A673 (cell line): Measurements from ENCODE around the gene PLAC9. TPM values are rescaled to one million over a fixed set of nuclear protein-coding genes. Genes with fewer than 3 reads are reported as not detected.

Source experiments
- BruUV-seq: library from RNA; stranded (reverse); fragments of 400-500 nt; replicated peaks from 2 replicates; lab custom pipeline; 2021; lab: Mats Ljungman, UMichigan
- CTCF ChIA-PET: fragments of 300-600 bp; sonication (Branson Sonifier 250); formaldehyde crosslinking; loops from one replicate; lab custom pipeline; 2022; ENCODE audit warnings: antibody characterized with exemption; lab: Charles Lee
- POLR2A ChIA-PET: fragments of 300-600 bp; sonication (Branson Sonifier 250); formaldehyde crosslinking; loops from one replicate; lab custom pipeline; 2022; ENCODE audit warnings: antibody characterized with exemption; ENCODE audit not compliant: low non-redundant PET; lab: Charles Lee
- DNase-seq: peaks from one replicate; pipeline ENCODE4 v3.0.0-alpha.2; 2015; ENCODE audit warnings: low spot score
- H3K27ac ChIP-seq: fragments of 200-600 bp; sonication (generic); 2 replicates; pipeline ENCODE4 v1.5.1; 2016; ENCODE audit warnings: mixed run types, low read depth, mild to moderate bottlenecking, mixed read lengths, antibody characterized with exemption, low read length; ENCODE audit not compliant: poor library complexity, severe bottlenecking
- H3K27me3 ChIP-seq: fragments of 200-600 bp; sonication (generic); replicated peaks from 2 replicates; pipeline ENCODE4 v1.6.1; 2017; ENCODE audit warnings: mixed run types, low read depth, mild to moderate bottlenecking, mixed read lengths, antibody characterized with exemption, low read length; ENCODE audit not compliant: insufficient read depth, poor library complexity
- H3K36me3 ChIP-seq: fragments of 200-600 bp; sonication (generic); 2 replicates; pipeline ENCODE4 v1.6.1; 2016; ENCODE audit warnings: mixed run types, mild to moderate bottlenecking, mixed read lengths, antibody characterized with exemption, low read length; ENCODE audit not compliant: insufficient read depth, poor library complexity, severe bottlenecking
- H3K4me1 ChIP-seq: fragments of 200-600 bp; sonication (generic); 2 replicates; pipeline ENCODE4 v1.6.1; 2017; ENCODE audit warnings: mixed run types, mild to moderate bottlenecking, mixed read lengths, antibody characterized with exemption, low read length; ENCODE audit not compliant: insufficient read depth, poor library complexity, severe bottlenecking
- H3K4me3 ChIP-seq: fragments of 200-600 bp; sonication (generic); 2 replicates; pipeline ENCODE4 v1.5.1; 2016; ENCODE audit warnings: low read depth, mixed run types, mild to moderate bottlenecking, mixed read lengths, low read length; ENCODE audit not compliant: poor library complexity, severe bottlenecking
- H3K9me3 ChIP-seq: fragments of 200-600 bp; sonication (generic); 2 replicates; pipeline ENCODE4 v1.6.1; 2016; ENCODE audit warnings: mixed run types, low read depth, mild to moderate bottlenecking, mixed read lengths, antibody characterized with exemption, low read length; ENCODE audit not compliant: poor library complexity, severe bottlenecking
- CTCF ChIP-seq: fragments of 300-800, 200-600 bp; sonication (generic); conservative IDR thresholded peaks from 2 replicates; pipeline ENCODE4 v1.5.1; 2017; ENCODE audit warnings: low read depth, mild to moderate bottlenecking, antibody characterized with exemption, low read length, moderate library complexity, mixed read lengths
- EZH2 ChIP-seq: fragments of 200-600 bp; sonication (generic); IDR thresholded peaks from 2 replicates; pipeline ENCODE4 v1.6.1; 2017; ENCODE audit warnings: borderline replicate concordance, low read depth, mild to moderate bottlenecking, mixed read lengths, antibody characterized with exemption, low read length; ENCODE audit not compliant: poor library complexity, severe bottlenecking
- intact Hi-C: fragments of 100-400 bp; cut with micrococcal nuclease; formaldehyde crosslinking; loops from one replicate; pipeline ENCODE4 v1.10.0; 2022; ENCODE audit not compliant: unreplicated experiment
- total RNA-seq: library from RNA; stranded (reverse); gene quantifications from 2 replicates; pipeline ENCODE4 v1.2.3, GENCODE V29; 2021

The PLAC9 gene
- total RNA-seq, 1 experiment from 2014 or later = not detected

GRCh38 chr10:80158598-80159127 is 26.1 kb downstream of the PLAC9 start:
- TF ChIP-seq CTCF (no peak), EZH2 (no peak)
- intact Hi-C loops = loop anchor here (2.0 kb wide), 1 partner anchor 46 kb away; the partner anchor contains the start of gene ANXA11
- ChIA-PET CTCF (interaction anchor here (1.2 kb wide), 1 partner anchor 15 kb away, joined by 7 read pairs; no protein-coding TSS in a partner anchor), POLR2A (no interaction called here)
- Histone ChIP-seq H3K4me1 (peaks cover 37% of the 10 kb centered on the region), H3K9me3 (no peaks in the 10 kb centered on the region), H3K27ac (peak overlapping the region; percentile 88), H3K27me3 (no peaks in the 10 kb centered on the region), H3K36me3 (peaks cover 33% of the 10 kb centered on the region), H3K4me3 (no peak overlapping the region)
- DNase-seq = peak; percentile 99
- BruUV-seq = no TSS peak

- no peaks in the 10 kb centered on the region for H3K9me3 ChIP-seq
- ChIA-PET CTCF (interaction anchor here (1.2 kb wide), 2 partner anchors 15 to 16 kb away, joined by 5 to 7 read pairs; no protein-coding TSS in a partner anchor), POLR2A (interaction anchor here (0.6 kb wide), 1 partner anchor 692 kb away, joined by 10 read pairs; no protein-coding TSS in a partner anchor)
- H3K4me1 ChIP-seq = peaks cover 37% of the 10 kb centered on the region
- H3K36me3 ChIP-seq = peaks cover 33% of the 10 kb centered on the region
- intact Hi-C loops = loop anchor here (2.0 kb wide), 1 partner anchor 45 kb away; the partner anchor contains the start of gene ANXA11
- H3K27ac ChIP-seq = peak overlapping the region; percentile 88
- no TSS peak for BruUV-seq
- no peaks in the 10 kb centered on the region for H3K27me3 ChIP-seq
- TF ChIP-seq EZH2 = no peak
- no peak for TF ChIP-seq CTCF
- peak; percentile 66 for DNase-seq
- no peak overlapping the region for H3K4me3 ChIP-seq
These were observed 26.8 kb downstream of the PLAC9 start for GRCh38 chr10:80159166-80159873.

- Histone ChIP-seq H3K27me3 (no peaks in the 10 kb centered on the region), H3K4me3 (no peak overlapping the region), H3K4me1 (peaks cover 41% of the 10 kb centered on the region), H3K36me3 (peaks cover 30% of the 10 kb centered on the region), H3K27ac (no peak overlapping the region), H3K9me3 (no peaks in the 10 kb centered on the region)
- ChIA-PET CTCF (interaction anchor here (1.2 kb wide), 1 partner anchor 17 kb away, joined by 5 read pairs; no protein-coding TSS in a partner anchor), POLR2A (no interaction called here)
- BruUV-seq = no TSS peak
- intact Hi-C loops = no loop called here
- DNase-seq = no peak
- no peak for TF ChIP-seq CTCF
- no peak for TF ChIP-seq EZH2
These were observed 28.1 kb downstream of the PLAC9 start for GRCh38 chr10:80160361-80161320.
